NB4 (cell line): ENCODE data around the gene SSR2.

Experiments
- DNase-seq: peaks from one replicate; pipeline ENCODE4 v3.0.0; 2010; ENCODE audit warnings: low read depth
- H3K4me3 ChIP-seq: one replicate; pipeline ENCODE4 v1.5.1; 2011; ENCODE audit warnings: mild to moderate bottlenecking, low read depth, low read length, moderate library complexity
- CTCF ChIP-seq: IDR thresholded peaks from one replicate; pipeline ENCODE4 v1.5.1; 2012; ENCODE audit warnings: low read depth, low read length
- MAX ChIP-seq: IDR thresholded peaks from 2 replicates; pipeline ENCODE4 v1.6.1; 2011; ENCODE audit warnings: low read depth, low read length
- MYC ChIP-seq: IDR thresholded peaks from 2 replicates; pipeline ENCODE4 v1.6.1; 2011; ENCODE audit warnings: low read depth, low read length
- POLR2A ChIP-seq: IDR thresholded peaks from 2 replicates; pipeline ENCODE4 v1.6.1; 2011; ENCODE audit warnings: mild to moderate bottlenecking; ENCODE audit not compliant: insufficient read length; ENCODE audit errors: extremely low read depth

SSR2 gene

GRCh38 chr1:156003923-156004188 is 16.9 kb downstream of the SSR2 start:
- TF ChIP-seq MAX (no peak), POLR2A (no peak), CTCF (no peak), MYC (no peak)
- no peak for DNase-seq
- no peak overlapping the region for H3K4me3 ChIP-seq

- TF ChIP-seq POLR2A, result no peak
- no peak overlapping the region for H3K4me3 ChIP-seq
- no peak for DNase-seq
Observed at GRCh38 chr1:156002188-156002911, 18.4 kb downstream of the SSR2 start.

- H3K4me3 ChIP-seq, result no peak overlapping the region
- no peak for DNase-seq
- TF ChIP-seq MAX (no peak), CTCF (no peak), POLR2A (no peak), MYC (no peak)
Observed at GRCh38 chr1:156001662-156002171, 19.0 kb downstream of the SSR2 start.

- no peak for DNase-seq
- no peak for TF ChIP-seq MAX
- H3K4me3 ChIP-seq, result no peak overlapping the region
Observed at GRCh38 chr1:156001021-156001661, 19.6 kb downstream of the SSR2 start.

- no peak overlapping the region for H3K4me3 ChIP-seq
- TF ChIP-seq CTCF, result no peak
- TF ChIP-seq POLR2A, result no peak
- TF ChIP-seq MAX, result no peak
- no peak for TF ChIP-seq MYC
- DNase-seq, result no peak
Observed at GRCh38 chr1:155999964-156000363, 20.8 kb downstream of the SSR2 start.

- no peak overlapping the region for H3K4me3 ChIP-seq
- TF ChIP-seq POLR2A, result no peak
- no peak for TF ChIP-seq MYC
- TF ChIP-seq MAX, result no peak
- no peak for TF ChIP-seq CTCF
- DNase-seq, result no peak
Observed at GRCh38 chr1:155996166-155996565, 24.6 kb downstream of the SSR2 start.

- H3K4me3 ChIP-seq, result no peak overlapping the region
- no peak for TF ChIP-seq CTCF
- TF ChIP-seq POLR2A, result no peak
- no peak for TF ChIP-seq MYC
- no peak for TF ChIP-seq MAX
- DNase-seq, result no peak
Observed at GRCh38 chr1:155993595-155993994, 27.2 kb downstream of the SSR2 start.
